ENCODE measurements around the gene USP31.

GRCh38 chr16:23092801-23093117 is 56.5 kb downstream of the USP31 start:
- no peak for TF ChIP-seq FOXP1 (CRISPR knock-in tag; IDR thresholded peaks at IDR 0.05; ENCODE audit: borderline replicate concordance)
- TF ChIP-seq CTCF (IDR thresholded peaks at IDR 0.05) = no peak
- TF ChIP-seq CREM (CRISPR knock-in tag; IDR thresholded peaks at IDR 0.05) = no peak
- no peak for TF ChIP-seq TEAD1 (CRISPR knock-in tag; IDR thresholded peaks at IDR 0.05)
- TF ChIP-seq USF2 (CRISPR knock-in tag; IDR thresholded peaks at IDR 0.05) = no peak
- TF ChIP-seq TP53 (CRISPR knock-in tag; IDR thresholded peaks at IDR 0.05) = no peak
- no peak for TF ChIP-seq ZNF423 (CRISPR knock-in tag; IDR thresholded peaks at IDR 0.05)
- TF ChIP-seq ZNF281 (CRISPR knock-in tag; IDR thresholded peaks at IDR 0.05) = no peak
- no peak for TF ChIP-seq ZNF121 (CRISPR knock-in tag; IDR thresholded peaks at IDR 0.05)
- no peak for TF ChIP-seq IRF1 (CRISPR knock-in tag; IDR thresholded peaks at IDR 0.05)

Data from WTC11 (cell line).